Measurements from ENCODE around the gene ZMYND12. TPM values are rescaled to one million over a fixed set of nuclear protein-coding genes. Genes with fewer than 3 reads are reported as not detected.
"Not testable (repeated sequence)": the region's sequence is repeated elsewhere in the genome, so short reads cannot be mapped to it uniquely, and the experiment has no call there.

Gene ZMYND12, protein sequence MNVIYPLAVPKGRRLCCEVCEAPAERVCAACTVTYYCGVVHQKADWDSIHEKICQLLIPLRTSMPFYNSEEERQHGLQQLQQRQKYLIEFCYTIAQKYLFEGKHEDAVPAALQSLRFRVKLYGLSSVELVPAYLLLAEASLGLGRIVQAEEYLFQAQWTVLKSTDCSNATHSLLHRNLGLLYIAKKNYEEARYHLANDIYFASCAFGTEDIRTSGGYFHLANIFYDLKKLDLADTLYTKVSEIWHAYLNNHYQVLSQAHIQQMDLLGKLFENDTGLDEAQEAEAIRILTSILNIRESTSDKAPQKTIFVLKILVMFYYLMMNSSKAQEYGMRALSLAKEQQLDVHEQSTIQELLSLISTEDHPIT
- not detected in 2 replicates for total RNA-seq

DNA sequence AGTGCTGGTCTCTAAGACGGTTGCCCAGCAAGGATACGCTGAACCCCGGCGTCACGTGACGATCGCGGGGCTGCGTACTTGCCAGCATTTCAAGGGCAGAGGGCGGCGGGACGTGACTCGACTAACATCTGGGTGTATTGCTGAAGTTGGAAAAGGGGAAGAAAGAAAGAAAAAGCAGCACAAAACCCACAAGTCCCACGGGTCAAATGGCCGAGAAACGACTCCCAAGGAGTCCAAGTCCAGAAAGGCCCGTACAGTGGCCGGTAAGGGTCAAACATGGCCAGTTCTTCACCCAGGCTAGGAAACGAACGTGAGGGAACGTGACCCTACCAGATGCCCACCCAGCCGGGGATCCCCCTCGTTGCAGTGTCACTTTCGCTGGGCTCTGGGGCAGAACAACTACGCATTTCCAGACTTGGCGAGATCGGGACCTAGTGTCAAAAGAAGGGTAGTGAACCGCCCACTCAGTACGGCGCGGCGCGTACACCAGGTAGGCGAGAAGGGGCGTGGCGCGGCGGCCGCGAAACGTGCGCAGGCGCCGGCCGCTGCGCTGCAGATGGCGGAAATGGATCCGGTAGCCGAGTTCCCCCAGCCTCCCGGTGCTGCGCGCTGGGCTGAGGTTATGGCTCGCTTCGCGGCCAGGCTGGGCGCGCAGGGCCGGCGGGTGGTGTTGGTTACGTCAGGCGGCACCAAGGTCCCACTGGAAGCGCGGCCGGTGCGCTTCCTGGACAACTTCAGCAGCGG, at the start of gene ZMYND12, which contains the start of gene PPCS:
Gene ZMYND12 (minus strand): TSS at position 13 of the 744 bp plus-strand sequence. CDS start 25 bp downstream, outside the sequence.
Gene PPCS (plus strand): TSS at position 534 of the 744 bp plus-strand sequence. CDS start 23 bp downstream, at position 557.
- intact Hi-C loops (cut with micrococcal nuclease): loop anchor here (1.0 to 10.0 kb wide), 9 partner anchors 121 to 1757 kb away; partner anchors contain the start of genes C1orf50, CFAP57, DMAP1 and EBNA1BP2

GRCh38 chr1:42504535-42505128, 48.8 kb upstream of the ZMYND12 start:
- intact Hi-C loops (cut with micrococcal nuclease): no loop called here

DNA sequence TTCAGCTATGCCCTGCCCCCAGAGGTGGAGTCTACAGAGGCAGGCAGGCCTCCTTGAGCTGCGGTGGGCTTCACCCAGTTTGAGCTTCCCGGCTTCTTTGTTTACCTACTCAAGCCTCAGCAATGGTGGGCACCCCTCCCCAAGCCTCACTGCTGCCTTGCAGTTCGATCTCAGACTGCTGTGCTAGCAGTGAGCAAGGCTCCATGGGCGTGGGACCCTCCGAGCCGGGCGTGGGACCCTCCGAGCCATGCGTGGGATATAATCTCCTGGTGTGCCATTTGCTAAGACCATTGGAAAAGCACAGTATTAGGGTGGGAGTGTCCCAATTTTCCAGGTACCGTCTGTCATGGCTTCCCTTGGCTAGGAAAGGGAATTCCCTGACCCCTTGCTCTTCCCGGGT, 46.2 kb upstream of the ZMYND12 start:
- intact Hi-C loops (cut with micrococcal nuclease): not testable (repeated sequence)

DNA sequence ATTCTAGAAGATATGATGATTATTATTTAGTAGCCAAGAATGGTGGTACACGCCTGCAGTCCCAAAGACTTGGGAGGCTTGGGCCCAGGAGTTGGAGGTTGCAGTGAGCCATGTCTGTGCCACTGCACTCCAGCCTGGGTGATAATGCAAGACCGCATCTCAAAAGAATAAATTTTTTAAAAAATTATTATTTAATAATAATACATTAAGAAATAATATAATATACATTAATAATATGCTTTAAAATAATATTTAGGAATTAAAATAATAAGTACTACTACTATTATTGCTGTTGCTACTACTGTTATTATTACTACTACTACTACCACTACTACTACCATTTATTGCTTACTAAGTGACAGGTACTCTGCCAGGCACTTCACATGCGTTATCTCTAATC, 34.4 kb upstream of the ZMYND12 start:
- intact Hi-C loops (cut with micrococcal nuclease): no loop called here

DNA sequence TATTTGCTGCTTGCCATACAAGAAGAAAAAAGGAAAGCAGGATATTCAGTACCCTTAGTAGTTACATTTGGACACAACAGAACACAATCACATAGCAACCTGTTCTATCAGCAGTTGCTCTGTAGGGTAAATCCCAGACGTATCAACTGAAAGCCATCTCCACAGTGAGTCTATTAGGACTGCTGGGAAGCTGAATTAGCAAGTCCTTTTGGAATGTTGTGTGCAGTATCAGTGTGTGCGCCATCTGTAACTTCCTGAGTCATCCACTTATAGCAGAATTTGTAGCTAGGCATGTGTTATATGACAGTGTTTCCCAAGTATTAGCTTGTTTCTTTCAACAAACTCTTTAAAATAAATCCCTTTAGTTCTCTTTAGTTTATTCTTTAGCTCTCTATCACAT, 28.6 kb upstream of the ZMYND12 start:
- intact Hi-C loops (cut with micrococcal nuclease): no loop called here

DNA sequence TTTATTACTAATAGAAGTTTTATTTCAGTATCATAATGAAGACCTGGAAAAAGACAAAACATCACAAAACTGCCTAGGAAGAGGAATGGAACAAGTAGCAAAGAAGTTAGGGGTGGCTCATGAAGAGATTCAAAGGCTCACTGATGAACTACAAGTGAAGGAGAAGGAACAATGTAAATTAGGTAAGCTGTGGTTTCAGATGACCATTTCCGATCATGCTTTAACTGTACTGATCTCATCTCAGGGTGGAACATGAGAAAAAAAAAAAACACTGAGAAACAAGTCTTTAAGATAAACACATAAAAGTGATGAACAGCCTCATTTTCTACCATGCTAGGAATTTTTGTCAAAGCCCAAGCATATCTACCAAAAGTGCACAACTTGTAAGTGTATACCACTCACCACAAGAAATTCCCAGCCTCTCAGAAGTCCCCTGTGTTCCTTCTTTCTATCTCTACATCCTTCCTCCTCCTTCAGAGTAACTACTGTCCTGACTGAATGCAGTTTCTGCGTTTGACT, 26.9 kb upstream of the ZMYND12 start:
- intact Hi-C loops (cut with micrococcal nuclease): no loop called here

- intact Hi-C loops (cut with micrococcal nuclease): no loop called here
These were observed 25.1 kb upstream of the ZMYND12 start for GRCh38 chr1:42480921-42481320.

GRCh38 chr1:42479621-42480020, 23.8 kb upstream of the ZMYND12 start:
- intact Hi-C loops (cut with micrococcal nuclease): no loop called here

- intact Hi-C loops (cut with micrococcal nuclease): no loop called here
These were observed 22.0 kb upstream of the ZMYND12 start for GRCh38 chr1:42477775-42478174.

GRCh38 chr1:42477354-42477753, 21.5 kb upstream of the ZMYND12 start:
- intact Hi-C loops (cut with micrococcal nuclease): not testable (repeated sequence)

- intact Hi-C loops (cut with micrococcal nuclease): no loop called here
These were observed 20.8 kb upstream of the ZMYND12 start for GRCh38 chr1:42476605-42477004.

DNA sequence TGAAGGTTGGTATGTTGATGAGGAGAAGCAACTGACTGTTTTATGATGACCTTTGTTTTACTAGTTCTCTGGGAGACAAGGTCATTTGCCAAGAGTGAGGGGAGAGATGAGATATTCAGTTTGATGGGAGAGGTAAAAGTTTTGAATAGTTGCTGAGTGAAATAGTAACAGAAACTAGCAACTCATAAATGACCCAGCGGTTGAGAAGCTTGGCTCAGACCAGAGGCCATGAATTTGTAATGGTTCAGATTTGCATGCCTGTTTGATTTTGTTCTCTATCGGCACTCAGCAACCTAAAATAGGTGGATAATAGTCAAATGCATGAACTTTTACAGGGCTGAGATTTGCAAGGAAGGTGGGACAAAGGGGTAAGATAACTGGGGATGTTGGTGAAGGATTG, 13.9 kb upstream of the ZMYND12 start:
- intact Hi-C loops (cut with micrococcal nuclease): loop anchor here (10.0 kb wide), 3 partner anchors 575 to 1775 kb away; partner anchors contain the start of genes FOXO6 and NFYC

DNA sequence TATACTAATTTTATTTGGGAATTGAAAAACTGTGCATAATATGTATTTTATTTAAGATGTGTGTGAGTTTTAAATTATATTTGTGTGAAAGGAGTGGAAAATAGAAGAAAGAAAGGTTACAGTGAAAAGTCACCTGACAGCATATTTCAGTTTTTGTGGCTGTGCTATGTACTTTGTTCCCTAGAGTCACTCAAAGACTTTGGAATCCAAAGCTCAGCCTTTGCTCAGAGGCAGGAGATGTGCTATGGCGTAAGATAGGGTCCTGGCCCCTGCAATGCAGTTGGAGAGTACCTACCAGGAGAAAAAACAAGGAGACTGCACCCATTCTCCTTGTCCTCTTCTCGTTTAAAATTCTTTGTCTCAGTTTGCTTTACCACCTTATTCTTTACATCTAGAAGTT, 10.2 kb upstream of the ZMYND12 start:
- intact Hi-C loops (cut with micrococcal nuclease): loop anchor here (10.0 kb wide), 3 partner anchors 571 to 1771 kb away; partner anchors contain the start of genes FOXO6 and NFYC

- intact Hi-C loops (cut with micrococcal nuclease): loop anchor here (1.0 to 10.0 kb wide), 17 partner anchors 9 to 1769 kb away; partner anchors contain the start of genes ATP6V0B, C1orf50, CDC20 and DPH2
These were observed 8.1 kb upstream of the ZMYND12 start for GRCh38 chr1:42463921-42464320.

- intact Hi-C loops (cut with micrococcal nuclease): loop anchor here (1.0 to 10.0 kb wide), 18 partner anchors 8 to 1768 kb away; partner anchors contain the start of genes ATP6V0B, C1orf50, CDC20 and CFAP57
These were observed 7.3 kb upstream of the ZMYND12 start, which contains the start of gene CCDC30 for GRCh38 chr1:42462828-42463763. CCDC30 (plus strand) TSS chr1:42463286; CDS start chr1:42480552, 17,266 bp downstream.

GRCh38 chr1:42461196-42461595, 5.4 kb upstream of the ZMYND12 start:
- intact Hi-C loops (cut with micrococcal nuclease): loop anchor here (5.0 to 10.0 kb wide), 5 partner anchors 461 to 1766 kb away; partner anchors contain the start of genes ATP6V0B, DPH2, FOXO6 and NFYC

- intact Hi-C loops (cut with micrococcal nuclease): loop anchor here (1.0 to 10.0 kb wide), 9 partner anchors 121 to 1756 kb away; partner anchors contain the start of genes C1orf50, CFAP57, DMAP1 and EBNA1BP2
These were observed 900 bp upstream of the ZMYND12 start for GRCh38 chr1:42456754-42457089.

GRCh38 chr1:42454403-42454802, 1.4 kb downstream of the ZMYND12 start:
- intact Hi-C loops (cut with micrococcal nuclease): loop anchor here (10.0 kb wide), 1 partner anchor 650 kb away; no protein-coding TSS in a partner anchor

GRCh38 chr1:42453386-42453785, 2.4 kb downstream of the ZMYND12 start:
- intact Hi-C loops (cut with micrococcal nuclease): loop anchor here (10.0 kb wide), 1 partner anchor 649 kb away; no protein-coding TSS in a partner anchor

GRCh38 chr1:42450061-42450460, 5.8 kb downstream of the ZMYND12 start:
- intact Hi-C loops (cut with micrococcal nuclease): loop anchor here (10.0 kb wide), 1 partner anchor 645 kb away; no protein-coding TSS in a partner anchor

Data from T-helper 1 cell treated with Interleukin-12 subunit alpha and Interleukin-12 subunit beta and Interleukin-4 antibody, amounts not matched to agents 30 ng/mL and 1 ng/mL, for 36 hours (primary cell).